Frontal cortex (tissue), 4 donors: ENCODE results near the gene ARFGAP3. TPM values are rescaled to one million over a fixed set of nuclear protein-coding genes. Genes with fewer than 3 reads are reported as not detected.
"Not testable (repeated sequence)": the region's sequence is repeated elsewhere in the genome, so short reads cannot be mapped to it uniquely, and the experiment has no call there.

Experiments used
- DNase-seq, 2 donors: peaks; one replicate each; pipeline ENCODE4 v3.0.0; 2012; ENCODE audit warnings: low spot score in 2 of 2
- FAIRE-seq: peaks from 2 replicates; lab custom pipeline; 2012; peaks lifted over from hg19 to GRCh38; lab: Jason Lieb, UNC
- total RNA-seq: library from RNA; depleted of rRNA; stranded (reverse); fragments of >200 nt; gene quantifications from one replicate; pipeline ENCODE4 v1.2.3, GENCODE V29; 2014
- donor health status: control.
- donor health status: control.
- donor health status: control.

Gene ARFGAP3
- total RNA-seq, 1 donor from 2014 or later = 84.8 TPM

GRCh38 chr22:42780070-42780540 lies 77.0 kb downstream of the ARFGAP3 start:
- FAIRE-seq = no peak
- DNase-seq = peak; percentile 55 to 69

- DNase-seq = no peak
- FAIRE-seq = no peak
Observed at GRCh38 chr22:42777126-42777525, 79.9 kb downstream of the ARFGAP3 start.

DNA sequence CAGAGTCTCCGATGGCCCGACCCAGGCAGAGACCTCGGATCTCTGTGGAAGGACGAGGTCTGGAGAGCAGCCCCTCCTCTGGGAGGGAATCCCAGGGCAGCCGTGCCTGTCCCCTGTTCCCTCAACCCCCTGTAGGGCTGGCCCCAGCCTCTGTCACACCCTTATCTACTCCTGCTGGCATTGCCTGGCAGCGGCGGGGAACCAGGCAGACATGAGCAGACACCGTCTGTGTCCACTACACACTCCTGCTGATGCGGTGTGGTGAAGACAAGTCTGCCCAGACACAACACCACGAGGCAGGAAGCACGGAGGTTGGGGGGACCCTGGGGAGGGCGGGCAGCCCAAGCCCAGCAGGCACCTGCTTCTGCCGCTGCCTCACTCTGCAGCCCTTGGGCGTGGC lies 83.9 kb downstream of the ARFGAP3 start:
- DNase-seq (no peak), FAIRE-seq (no peak)

DNA sequence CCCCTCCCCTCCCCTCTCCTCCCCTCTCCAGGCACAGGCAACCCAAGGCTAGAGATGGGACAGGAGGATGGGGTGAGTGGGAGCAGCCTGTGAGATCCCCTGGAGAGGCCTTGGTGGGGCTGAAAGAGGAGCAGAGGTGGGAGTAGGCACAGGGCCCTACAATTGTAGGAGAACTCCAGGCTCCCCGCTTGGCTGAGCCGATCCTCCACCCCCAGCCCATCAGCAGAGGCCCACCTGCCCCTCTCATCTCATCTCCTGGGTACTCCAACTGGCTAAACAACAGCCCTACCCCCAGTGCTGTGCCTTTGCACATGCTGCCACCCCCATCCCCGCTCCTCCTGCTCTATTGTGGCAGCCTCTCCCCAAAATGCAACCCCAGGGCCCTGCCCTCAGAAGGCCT lies 84.4 kb downstream of the ARFGAP3 start:
- FAIRE-seq (no peak), DNase-seq (no peak)

DNA sequence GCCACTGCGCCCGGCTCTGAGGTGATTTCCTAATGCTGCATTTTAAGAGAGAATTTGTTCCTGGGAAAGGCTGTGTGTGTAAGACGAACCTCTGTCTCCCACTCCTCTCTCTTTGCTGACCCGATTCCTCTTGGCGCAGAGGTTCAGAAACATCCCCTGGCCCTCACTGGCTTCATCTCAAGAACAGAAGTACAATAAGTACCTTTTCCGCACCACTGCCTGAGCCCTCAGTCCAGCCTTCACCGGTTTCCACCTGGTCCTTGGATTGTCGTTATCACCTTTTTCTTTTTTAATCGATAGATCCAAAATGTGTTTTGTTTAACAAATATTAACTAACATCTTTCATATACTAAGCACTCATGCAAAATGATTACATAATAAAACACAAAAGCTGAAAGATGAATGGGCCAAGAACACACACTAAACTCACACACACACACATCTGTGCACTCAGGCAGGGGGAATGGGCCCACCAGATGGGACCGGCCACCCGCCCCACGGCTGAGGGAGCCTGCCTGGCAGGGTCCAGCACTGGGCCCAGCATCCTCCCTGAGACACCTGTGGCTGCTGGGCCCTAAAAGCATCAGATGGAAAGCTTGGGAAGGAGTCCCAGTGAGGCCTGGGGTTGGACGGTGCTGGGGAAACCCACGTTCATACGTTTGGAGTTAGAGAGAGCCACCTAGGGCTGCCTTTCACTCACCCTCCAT lies 86.0 kb downstream of the ARFGAP3 start:
- DNase-seq = no peak
- no peak for FAIRE-seq

GRCh38 chr22:42770448-42770726 lies 86.7 kb downstream of the ARFGAP3 start:
- DNase-seq = no peak
- FAIRE-seq = no peak

DNA sequence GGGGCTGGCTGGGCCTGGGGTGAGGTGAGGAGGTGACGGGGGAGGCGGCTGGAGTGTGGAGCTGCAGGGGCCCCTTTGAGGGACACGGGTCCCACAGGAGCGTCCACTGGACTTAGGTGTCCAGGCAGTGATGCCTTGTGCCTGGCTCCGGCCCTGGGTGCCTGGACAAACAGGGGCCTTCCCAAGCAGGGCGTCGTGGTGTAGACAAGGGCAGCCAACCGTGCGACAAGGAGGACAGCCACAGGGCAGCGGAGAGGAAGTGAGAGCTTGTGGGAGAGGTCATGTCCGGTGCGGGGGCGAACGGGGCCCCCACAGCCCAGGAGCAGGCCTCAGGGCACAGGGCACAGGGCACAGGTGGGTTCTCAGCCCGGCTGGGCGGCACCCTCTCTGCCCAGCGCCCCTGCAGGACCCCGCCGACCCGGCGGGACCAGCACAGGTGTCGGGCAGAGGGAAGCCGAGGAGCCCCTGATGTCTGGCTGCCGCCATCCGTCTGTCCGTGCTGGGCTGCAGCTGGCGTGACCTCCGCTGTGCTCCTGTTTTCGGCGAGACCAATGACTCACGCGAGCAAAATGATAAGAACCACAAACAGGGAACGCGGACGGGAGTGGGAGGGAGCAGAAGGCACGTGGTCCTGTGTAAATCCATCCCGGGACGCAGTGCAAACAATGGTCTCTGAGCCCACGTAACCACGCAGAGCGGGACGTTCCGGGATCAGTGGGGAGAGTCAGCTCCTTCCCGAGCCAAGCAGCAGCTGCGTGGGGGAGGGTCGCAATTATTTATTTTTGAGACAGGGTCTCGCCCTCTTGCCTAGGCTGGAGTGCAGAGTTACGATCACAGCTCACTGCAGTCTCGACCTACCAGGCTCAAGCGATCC lies 87.3 kb downstream of the ARFGAP3 start:
- DNase-seq (no peak), FAIRE-seq (no peak)

DNA sequence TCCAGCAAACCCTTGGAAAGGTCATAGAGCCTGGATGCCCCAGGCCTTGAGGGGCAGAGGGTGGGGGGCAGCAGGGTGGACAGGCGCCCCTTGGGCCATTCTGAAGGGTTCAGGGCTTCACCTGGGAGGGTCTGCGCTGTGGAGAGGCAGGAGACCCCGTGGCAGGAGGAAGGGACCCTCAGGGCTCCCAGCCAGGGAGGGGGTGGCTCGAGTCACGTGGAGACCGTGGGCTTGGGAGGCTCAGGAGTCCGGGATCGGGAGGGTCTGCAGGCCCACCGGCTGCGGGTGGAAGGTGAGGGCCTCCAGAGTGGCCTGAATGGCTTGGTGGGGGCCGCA lies 87.9 kb downstream of the ARFGAP3 start:
- DNase-seq (no peak), FAIRE-seq (no peak)

DNA sequence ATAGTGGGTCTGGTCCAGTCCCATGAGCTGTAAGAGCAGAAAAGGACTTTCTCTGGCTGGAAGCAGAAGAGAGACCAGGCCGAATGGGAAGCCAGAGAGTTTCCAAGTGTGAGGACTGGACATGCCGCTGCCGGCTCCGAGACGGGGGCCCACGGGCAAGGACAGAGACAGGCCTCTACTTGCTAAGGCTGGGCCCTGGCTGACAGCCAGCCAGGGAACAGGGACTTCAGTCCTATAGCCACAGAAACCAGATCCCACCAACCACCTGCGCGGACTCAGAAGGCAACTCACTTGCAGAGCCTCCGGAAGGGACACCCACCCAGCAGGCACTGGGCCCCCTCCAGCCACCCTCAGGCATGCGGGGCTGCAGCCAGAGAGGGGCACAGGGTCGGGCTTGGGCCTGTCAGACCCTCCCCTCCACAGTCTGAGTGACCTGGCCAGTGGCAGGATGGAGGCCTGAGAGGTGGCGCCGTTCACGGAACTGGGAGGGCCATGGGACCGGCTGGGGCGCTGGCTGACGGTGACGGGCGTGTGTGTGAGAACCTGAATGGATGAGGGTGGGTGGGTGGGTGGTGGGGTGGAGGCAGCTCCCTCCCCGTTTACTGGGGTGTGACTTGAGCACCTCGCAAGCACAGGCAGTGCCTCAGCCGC lies 88.6 kb downstream of the ARFGAP3 start:
- FAIRE-seq (no peak), DNase-seq (no peak)

DNA sequence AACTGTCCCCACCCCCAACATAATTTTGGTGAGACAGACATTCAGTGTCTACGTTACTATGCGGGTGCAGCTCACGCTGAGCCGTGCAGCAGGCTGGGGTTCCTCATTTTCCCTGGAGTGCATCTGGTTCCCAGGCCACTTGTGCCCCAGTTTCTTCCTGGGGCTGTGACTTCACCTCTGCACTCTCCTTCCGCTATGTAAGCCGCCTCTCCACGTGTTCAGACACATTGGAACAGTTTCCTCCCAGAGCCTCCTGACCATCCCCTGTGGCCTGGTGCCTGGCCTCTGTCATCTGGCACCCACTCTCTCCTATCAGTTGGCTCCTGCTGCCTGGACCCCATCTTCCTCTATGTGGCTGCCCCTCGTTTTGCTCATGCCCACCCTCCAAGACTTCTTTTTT lies 90.2 kb downstream of the ARFGAP3 start:
- no peak for FAIRE-seq
- no peak for DNase-seq

GRCh38 chr22:42764895-42765363 lies 92.1 kb downstream of the ARFGAP3 start:
- FAIRE-seq (no peak), DNase-seq (no peak)

DNA sequence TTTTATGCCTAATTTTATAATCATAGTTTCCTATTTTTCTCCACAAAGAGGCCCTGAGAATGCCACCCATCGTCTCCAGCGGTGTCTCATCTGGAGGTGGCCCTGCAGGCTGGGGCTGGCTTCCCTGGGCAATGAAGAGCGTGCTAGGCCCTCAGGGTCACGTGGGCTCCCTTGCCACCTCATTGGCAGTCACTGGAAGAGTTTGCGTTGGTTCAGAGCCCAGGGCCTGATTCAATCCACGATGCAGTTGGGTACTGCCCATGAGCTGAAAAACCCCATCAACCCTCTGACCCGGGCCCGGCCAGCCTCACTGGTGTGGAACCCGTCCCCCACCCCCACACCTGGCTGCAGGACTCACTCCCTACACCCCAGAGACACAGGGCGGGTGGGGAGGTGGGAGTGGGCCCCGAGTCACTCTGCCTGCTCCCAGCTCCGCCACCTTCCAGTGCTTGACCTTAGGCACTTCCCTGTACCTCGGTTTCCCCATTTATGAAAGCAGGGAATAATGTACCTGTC lies 93.0 kb downstream of the ARFGAP3 start:
- DNase-seq (no peak), FAIRE-seq (no peak)

DNA sequence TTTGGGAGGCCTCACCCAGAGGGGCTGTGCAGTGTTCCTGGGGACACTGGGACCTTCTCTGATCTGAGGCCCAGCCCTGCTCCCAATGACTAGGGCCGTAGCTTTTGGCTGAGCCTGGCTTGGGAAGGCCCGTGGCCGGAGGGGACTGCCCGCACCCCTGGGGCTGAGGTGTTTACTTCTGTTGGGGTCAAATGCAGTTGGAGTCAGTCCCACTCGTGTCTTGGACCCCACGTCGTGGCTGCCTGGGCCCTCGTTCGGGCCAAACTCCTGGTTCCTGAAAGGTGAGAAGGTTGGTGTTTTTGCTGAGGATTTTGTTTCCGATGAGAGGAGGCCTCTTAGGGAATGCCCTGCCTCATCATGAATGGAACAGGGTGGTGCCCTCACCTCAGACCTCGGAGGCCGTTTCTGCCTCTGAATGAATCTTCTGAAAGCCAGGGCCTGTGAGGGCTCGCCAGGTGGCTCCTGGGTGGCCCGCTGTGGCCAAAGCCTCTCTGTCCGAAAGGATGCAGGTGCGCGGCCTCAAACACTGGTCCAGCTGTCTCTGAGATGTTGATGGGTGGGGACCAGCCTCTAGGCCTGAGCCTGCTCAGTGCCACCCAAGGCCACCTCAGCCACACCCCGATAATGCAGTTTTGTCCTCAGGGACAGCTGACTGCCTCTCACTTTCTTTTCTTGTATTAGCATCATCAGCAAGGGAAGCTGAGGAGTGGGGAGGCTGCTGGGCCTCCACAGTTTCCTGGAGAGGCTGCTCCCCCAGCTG lies 96.1 kb downstream of the ARFGAP3 start:
- DNase-seq = no peak

DNA sequence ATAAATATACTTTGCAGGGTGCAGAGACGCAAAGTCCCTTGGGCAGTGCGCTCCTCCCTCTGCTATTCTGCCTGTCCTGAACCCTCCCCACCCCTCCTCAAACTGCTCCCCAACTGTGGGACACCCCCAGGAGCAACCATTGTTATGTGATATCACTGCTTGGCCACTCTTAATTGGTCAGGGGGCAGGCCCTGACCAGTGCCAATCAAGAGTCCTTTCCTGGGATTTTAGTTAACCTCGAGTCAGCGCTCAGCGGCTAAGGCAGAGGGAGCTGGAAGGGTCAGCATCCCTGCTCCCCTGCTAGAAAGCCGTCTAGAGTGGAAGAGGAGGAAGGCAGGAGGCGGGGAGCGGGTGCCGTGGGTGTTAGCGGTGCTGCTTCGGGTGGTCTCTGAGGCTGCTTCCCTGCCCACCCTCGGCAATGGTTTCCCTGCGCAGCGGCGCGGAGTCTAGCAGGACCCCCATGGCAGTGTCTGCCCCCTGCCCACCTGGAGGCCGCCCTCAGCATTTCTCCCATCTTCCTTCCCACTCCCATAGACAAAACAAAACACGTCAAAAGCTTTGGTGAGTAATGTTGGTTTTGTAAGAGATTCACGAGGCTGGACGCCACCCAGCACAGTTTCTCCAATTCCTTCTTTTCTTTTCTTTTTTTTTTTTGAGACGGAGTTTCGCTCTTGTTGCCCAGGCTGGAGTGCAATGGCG lies 98.0 kb downstream of the ARFGAP3 start:
- DNase-seq (no peak), FAIRE-seq (no peak)

More for the DNA sequence above, 96.1 kb downstream of the ARFGAP3 start:
- FAIRE-seq = no peak

- FAIRE-seq, DNase-seq: not testable (repeated sequence)
Observed at GRCh38 chr22:42755553-42755952, 101.5 kb downstream of the ARFGAP3 start.

DNA sequence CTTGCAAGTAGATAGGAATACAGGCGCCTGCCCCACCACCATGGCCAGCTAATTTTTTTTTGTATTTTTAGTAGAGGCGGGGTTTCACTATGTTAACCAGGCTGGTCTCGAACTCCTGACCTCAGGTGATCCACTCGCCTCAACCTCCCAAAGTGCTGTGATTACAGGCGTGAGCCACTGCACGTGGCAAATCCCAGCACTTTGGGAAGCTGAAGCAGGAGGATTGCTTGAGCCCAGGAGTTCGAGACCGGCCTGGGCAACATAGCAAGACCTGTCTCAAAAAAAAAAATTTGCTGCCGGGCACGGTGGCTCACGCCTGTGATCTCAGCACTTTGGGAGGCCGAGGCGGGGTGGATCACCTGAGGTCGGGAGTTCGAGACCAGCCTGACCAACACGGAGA lies 102.0 kb downstream of the ARFGAP3 start:
- not testable (repeated sequence) for DNase-seq, FAIRE-seq

DNA sequence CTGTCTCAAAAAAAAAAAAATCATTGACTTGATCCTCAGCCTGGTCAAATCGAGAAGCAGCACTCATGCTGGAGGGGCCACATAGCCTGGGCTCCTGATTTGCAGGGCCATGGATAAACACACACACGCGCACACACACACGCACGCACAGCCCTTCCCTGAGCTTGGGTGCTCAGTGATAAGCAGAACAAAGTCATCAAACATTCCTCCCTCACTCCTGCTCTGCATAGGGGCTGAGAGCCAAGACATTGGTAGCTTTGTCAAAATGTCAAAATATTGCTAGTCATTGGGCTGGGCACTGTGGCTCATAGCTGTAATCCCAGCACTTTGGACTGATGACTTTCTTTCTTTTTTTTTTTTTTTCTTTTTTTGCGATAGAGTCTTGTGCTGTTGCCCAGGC lies 102.4 kb downstream of the ARFGAP3 start:
- no peak for FAIRE-seq
- no peak for DNase-seq

DNA sequence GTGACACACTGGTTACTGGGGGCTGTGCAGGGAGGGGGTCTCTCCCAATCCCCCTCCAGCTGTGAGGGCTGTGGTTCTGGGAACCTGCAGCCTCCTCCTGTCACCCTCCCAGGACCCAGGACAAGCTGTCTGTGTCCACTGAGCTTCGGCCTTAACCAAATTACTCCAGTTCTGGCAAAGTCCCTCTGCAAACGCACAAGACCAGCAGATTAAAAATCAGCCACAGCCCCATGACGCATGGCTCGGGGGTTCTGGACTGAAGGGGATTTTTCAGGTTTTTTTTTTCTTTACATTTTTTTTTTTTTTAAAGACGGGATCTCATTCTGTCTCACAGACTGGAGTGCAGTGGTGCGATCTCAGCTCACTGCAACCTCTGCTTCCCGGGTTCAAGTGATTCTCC lies 104.2 kb downstream of the ARFGAP3 start:
- DNase-seq (no peak), FAIRE-seq (no peak)

- DNase-seq (no peak), FAIRE-seq (no peak)
Observed at GRCh38 chr22:42752230-42752746, 104.8 kb downstream of the ARFGAP3 start.
